WTC11 (cell line): Measurements from ENCODE around the gene CFAP77. TPM values are rescaled to one million over a fixed set of nuclear protein-coding genes. Genes with fewer than 3 reads are reported as not detected.

Experiments used
- ATAC-seq: fragments of 200-7000 bp; cut with Tn5 transposase; 2 replicates; pipeline ENCODE4 v1.10.0; 2021; ENCODE audit warnings: mild to moderate bottlenecking, moderate library complexity
- CTCF ChIA-PET: fragments of 300-600 bp; sonication (Branson Sonifier 250); formaldehyde crosslinking; loops from one replicate; lab custom pipeline; 2021; ENCODE audit warnings: antibody characterized with exemption; lab: Charles Lee
- POLR2A ChIA-PET: fragments of 350-600 bp; sonication (Branson Sonifier 250); formaldehyde crosslinking; loops from one replicate; lab custom pipeline; 2021; ENCODE audit warnings: antibody characterized with exemption; lab: Charles Lee
- DNase-seq: peaks from one replicate; pipeline ENCODE4 v3.0.0; 2021; ENCODE audit warnings: low spot score
- H3K27ac Mint-ChIP-seq: 2 replicates; pipeline ENCODE4 v1.8.0; 2021; ENCODE audit warnings: mixed read lengths
- H3K27me3 Mint-ChIP-seq: 2 replicates; pipeline ENCODE4 v1.8.0; 2021; ENCODE audit warnings: low read depth, mild to moderate bottlenecking, moderate library complexity, mixed read lengths
- H3K36me3 Mint-ChIP-seq: 2 replicates; pipeline ENCODE4 v1.8.0; 2021; ENCODE audit warnings: mixed read lengths
- H3K4me1 Mint-ChIP-seq: 2 replicates; pipeline ENCODE4 v1.8.0; 2022; ENCODE audit warnings: mixed read lengths
- H3K4me3 Mint-ChIP-seq: 2 replicates; pipeline ENCODE4 v1.8.0; 2021; ENCODE audit warnings: mild to moderate bottlenecking, moderate library complexity, mixed read lengths
- H3K9me3 Mint-ChIP-seq: 2 replicates; pipeline ENCODE4 v1.8.0; 2021; ENCODE audit warnings: mixed read lengths
- ARID4B ChIP-seq: sonication (generic); formaldehyde crosslinking; IDR thresholded peaks from 2 replicates; pipeline ENCODE4 v1.8.0; 2023; ENCODE audit warnings: missing genetic modification reagents, mild to moderate bottlenecking, borderline replicate concordance
- CREM ChIP-seq: sonication (generic); formaldehyde crosslinking; IDR thresholded peaks from 2 replicates; pipeline ENCODE4 v1.8.1; 2022; ENCODE audit warnings: mild to moderate bottlenecking, missing genetic modification reagents, moderate library complexity
- E2F1 ChIP-seq: sonication (generic); formaldehyde crosslinking; IDR thresholded peaks from 2 replicates; pipeline ENCODE4 v1.8.0; 2022; ENCODE audit warnings: mild to moderate bottlenecking, missing genetic modification reagents
- EMX1 ChIP-seq: fragments of 250-450 bp; sonication (Bioruptor Pico); IDR thresholded peaks from 2 replicates; pipeline ENCODE4 v1.8.0; 2021; ENCODE audit warnings: mild to moderate bottlenecking
- ETV6 ChIP-seq: sonication (generic); formaldehyde crosslinking; IDR thresholded peaks from 2 replicates; pipeline ENCODE4 v1.8.1; 2022; ENCODE audit warnings: mild to moderate bottlenecking, missing genetic modification reagents
- GABPB1 ChIP-seq: sonication (generic); formaldehyde crosslinking; IDR thresholded peaks from 2 replicates; pipeline ENCODE4 v1.8.1; 2023; ENCODE audit warnings: mild to moderate bottlenecking, missing genetic modification reagents
- HMGA2 ChIP-seq: fragments of 250-450 bp; sonication (Bioruptor Pico); IDR thresholded peaks from 2 replicates; pipeline ENCODE4 v1.4.0; 2021; ENCODE audit warnings: mild to moderate bottlenecking, moderate library complexity
- JUN ChIP-seq: sonication (generic); formaldehyde crosslinking; IDR thresholded peaks from 2 replicates; pipeline ENCODE4 v1.8.0; 2023; ENCODE audit warnings: mild to moderate bottlenecking, missing genetic modification reagents
- MXD4 ChIP-seq: fragments of 250-450 bp; sonication (Bioruptor Pico); IDR thresholded peaks from 2 replicates; pipeline ENCODE4 v1.8.0; 2021; ENCODE audit warnings: mild to moderate bottlenecking, moderate library complexity, borderline replicate concordance
- NFE2L1 ChIP-seq: sonication (generic); formaldehyde crosslinking; IDR thresholded peaks from 2 replicates; pipeline ENCODE4 v1.8.1; 2023; ENCODE audit warnings: missing genetic modification reagents
- NR2C2 ChIP-seq: sonication (generic); formaldehyde crosslinking; IDR thresholded peaks from 2 replicates; pipeline ENCODE4 v1.8.0; 2022; ENCODE audit warnings: mild to moderate bottlenecking, missing genetic modification reagents
- RELA ChIP-seq: sonication (generic); formaldehyde crosslinking; IDR thresholded peaks from 2 replicates; pipeline ENCODE4 v1.8.1; 2022; ENCODE audit warnings: missing genetic modification reagents, mild to moderate bottlenecking, borderline replicate concordance
- RORB ChIP-seq: fragments of 250-450 bp; sonication (Bioruptor Pico); IDR thresholded peaks from 2 replicates; pipeline ENCODE4 v1.9.0; 2021; ENCODE audit warnings: mild to moderate bottlenecking
- TEAD1 ChIP-seq: sonication (generic); formaldehyde crosslinking; IDR thresholded peaks from 2 replicates; pipeline ENCODE4 v1.8.0; 2022; ENCODE audit warnings: mild to moderate bottlenecking, missing genetic modification reagents
- ZNF671 ChIP-seq: fragments of 250-450 bp; sonication (Bioruptor Pico); IDR thresholded peaks from 2 replicates; pipeline ENCODE4 v1.8.0; 2021; ENCODE audit warnings: mild to moderate bottlenecking
- total RNA-seq: library from RNA; stranded (reverse); gene quantifications from 3 replicates; pipeline ENCODE4 v1.2.3, GENCODE V29; 2021
- TF ChIP-seq, protein P1 (sequence below): sonication (generic); formaldehyde crosslinking; IDR thresholded peaks from 2 replicates; pipeline ENCODE4 v1.8.1; 2023; ENCODE audit warnings: mild to moderate bottlenecking, missing genetic modification reagents
- TF ChIP-seq, protein P2 (sequence below): sonication (generic); formaldehyde crosslinking; IDR thresholded peaks from 2 replicates; pipeline ENCODE4 v1.8.1; 2022; ENCODE audit warnings: missing genetic modification reagents, borderline replicate concordance

The CFAP77 gene
- total RNA-seq, 1 experiment from 2014 or later, result 1.2 TPM

- Mint-ChIP-seq H3K27ac (no peak overlapping the region), H3K9me3 (peaks cover 14% of the 10 kb centered on the region), H3K4me1 (peaks cover 12% of the 10 kb centered on the region), H3K27me3 (no peaks in the 10 kb centered on the region), H3K36me3 (peaks cover 9% of the 10 kb centered on the region), H3K4me3 (no peak overlapping the region)
- no peak for ATAC-seq
- no peak for DNase-seq
- POLR2A ChIA-PET, result no interaction called here
- CTCF ChIA-PET, result interaction anchor here (0.8 to 9.5 kb wide), 4 partner anchors 13 to 318 kb away, joined by 3 to 63 read pairs (median 4); partner anchors contain the start of gene CFAP77
- TF ChIP-seq JUN (CRISPR knock-in tag), result no peak
- TF ChIP-seq, protein P1, sequence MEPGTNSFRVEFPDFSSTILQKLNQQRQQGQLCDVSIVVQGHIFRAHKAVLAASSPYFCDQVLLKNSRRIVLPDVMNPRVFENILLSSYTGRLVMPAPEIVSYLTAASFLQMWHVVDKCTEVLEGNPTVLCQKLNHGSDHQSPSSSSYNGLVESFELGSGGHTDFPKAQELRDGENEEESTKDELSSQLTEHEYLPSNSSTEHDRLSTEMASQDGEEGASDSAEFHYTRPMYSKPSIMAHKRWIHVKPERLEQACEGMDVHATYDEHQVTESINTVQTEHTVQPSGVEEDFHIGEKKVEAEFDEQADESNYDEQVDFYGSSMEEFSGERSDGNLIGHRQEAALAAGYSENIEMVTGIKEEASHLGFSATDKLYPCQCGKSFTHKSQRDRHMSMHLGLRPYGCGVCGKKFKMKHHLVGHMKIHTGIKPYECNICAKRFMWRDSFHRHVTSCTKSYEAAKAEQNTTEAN, result no peak
- no peak for TF ChIP-seq CREM (CRISPR knock-in tag)
- TF ChIP-seq RORB (CRISPR knock-in tag), result no peak
- no peak for TF ChIP-seq GABPB1 (CRISPR knock-in tag)
- TF ChIP-seq HMGA2 (CRISPR knock-in tag), result no peak
- TF ChIP-seq NR2C2, result no peak
- TF ChIP-seq E2F1 (CRISPR knock-in tag), result no peak
- no peak for TF ChIP-seq EMX1 (CRISPR knock-in tag)
Observed at GRCh38 chr9:132559711-132560110, 149.7 kb downstream of the CFAP77 start.

GRCh38 chr9:132560616-132561202 is 150.7 kb downstream of the CFAP77 start:
- Mint-ChIP-seq H3K4me1 (peaks cover 12% of the 10 kb centered on the region), H3K4me3 (no peak overlapping the region), H3K9me3 (peaks cover 14% of the 10 kb centered on the region), H3K27me3 (no peaks in the 10 kb centered on the region), H3K27ac (no peak overlapping the region; the same call in 1 of the 2 replicates), H3K36me3 (peaks cover 9% of the 10 kb centered on the region)
- no peak for DNase-seq
- no peak for TF ChIP-seq TEAD1 (CRISPR knock-in tag)
- TF ChIP-seq HMGA2 (CRISPR knock-in tag), result no peak
- TF ChIP-seq, protein P2, sequence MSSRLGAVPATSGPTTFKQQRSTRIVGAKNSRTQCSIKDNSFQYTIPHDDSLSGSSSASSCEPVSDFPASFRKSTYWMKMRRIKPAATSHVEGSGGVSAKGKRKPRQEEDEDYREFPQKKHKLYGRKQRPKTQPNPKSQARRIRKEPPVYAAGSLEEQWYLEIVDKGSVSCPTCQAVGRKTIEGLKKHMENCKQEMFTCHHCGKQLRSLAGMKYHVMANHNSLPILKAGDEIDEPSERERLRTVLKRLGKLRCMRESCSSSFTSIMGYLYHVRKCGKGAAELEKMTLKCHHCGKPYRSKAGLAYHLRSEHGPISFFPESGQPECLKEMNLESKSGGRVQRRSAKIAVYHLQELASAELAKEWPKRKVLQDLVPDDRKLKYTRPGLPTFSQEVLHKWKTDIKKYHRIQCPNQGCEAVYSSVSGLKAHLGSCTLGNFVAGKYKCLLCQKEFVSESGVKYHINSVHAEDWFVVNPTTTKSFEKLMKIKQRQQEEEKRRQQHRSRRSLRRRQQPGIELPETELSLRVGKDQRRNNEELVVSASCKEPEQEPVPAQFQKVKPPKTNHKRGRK (CRISPR knock-in tag), result no peak
- no peak for TF ChIP-seq RELA
- TF ChIP-seq MXD4 (CRISPR knock-in tag), result no peak
- no peak for TF ChIP-seq ZNF671 (CRISPR knock-in tag)
- no peak for TF ChIP-seq EMX1 (CRISPR knock-in tag)
- no peak for TF ChIP-seq JUN (CRISPR knock-in tag)
- TF ChIP-seq ETV6, result no peak
- no peak for TF ChIP-seq NFE2L1 (CRISPR knock-in tag)
- no peak for TF ChIP-seq ARID4B (CRISPR knock-in tag)
- no peak for ATAC-seq
- POLR2A ChIA-PET, result interaction anchor here (0.6 kb wide), 1 partner anchor 133 kb away, joined by 6 read pairs; no protein-coding TSS in a partner anchor
- CTCF ChIA-PET, result interaction anchor here (0.6 to 9.5 kb wide), 9 partner anchors 12 to 773 kb away, joined by 3 to 63 read pairs (median 4); partner anchors contain the start of gene CFAP77
